Right lobe of liver (tissue), 6 donors: Measurements from ENCODE around the gene PCBD1. TPM values are rescaled to one million over a fixed set of nuclear protein-coding genes. Genes with fewer than 3 reads are reported as not detected.

Source experiments
- ATAC-seq, 4 donors: fragments of 200-7000 bp; cut with Tn5 transposase; one replicate each; pipeline ENCODE4 v1.9.1; 2020; ENCODE audit warnings: mild to moderate bottlenecking in 4 of 4, moderate library complexity in 4 of 4
- DNase-seq, 3 donors: peaks; one replicate each; pipeline ENCODE4 v3.0.0-alpha.2; 2020
- H3K27ac ChIP-seq, 3 donors: fragments of 200-600 bp; one replicate each; pipeline ENCODE4 v1.8.0; 2022
- H3K27me3 ChIP-seq, 2 donors: fragments of 200-600 bp; one replicate each; pipeline ENCODE4 v1.8.0; 2022
- H3K36me3 ChIP-seq, 4 donors: fragments of 200-600 bp; sonication (generic) in 1 of 4; one replicate each; pipeline versions ENCODE4 v1.5.1 to v1.8.0; 2017 to 2022; ENCODE audit warnings: control low read depth in 1 of 4
- H3K4me1 ChIP-seq, 4 donors: fragments of 200-600 bp; sonication (generic) in 1 of 4; one replicate each; pipeline versions ENCODE4 v1.5.1 to v1.8.0; 2017 to 2022; ENCODE audit warnings: control low read depth in 1 of 4
- H3K4me3 ChIP-seq, 3 donors: fragments of 200-600 bp; one replicate each; pipeline ENCODE4 v1.8.0; 2022
- H3K9me3 ChIP-seq, 4 donors: fragments of 200-600 bp; sonication (generic) in 1 of 4; one replicate each; pipeline versions ENCODE4 v1.5.1 to v1.8.0; 2017 to 2022; ENCODE audit warnings: control low read depth in 1 of 4
- CTCF ChIP-seq, 4 donors: fragments of 200-600 bp in 3 of 4; fragments of 450-650 bp in 1 of 4; IDR thresholded peaks; one replicate each; pipeline versions ENCODE4 v1.5.1 to v1.8.0; 2016 to 2022; ENCODE audit warnings: antibody characterized with exemption in 4 of 4, mild to moderate bottlenecking in 2 of 4
- POLR2A ChIP-seq: fragments of 450-650 bp; IDR thresholded peaks from one replicate; pipeline ENCODE4 v1.6.1; 2017; ENCODE audit warnings: antibody characterized with exemption, mild to moderate bottlenecking
- WGBS: methylation state at CpG from one replicate; pipeline ENCODE4 v1.1.6; 2018; ENCODE audit warnings: low coverage, low lambda C conversion rate; ENCODE audit not compliant: insufficient coverage; ENCODE audit errors: missing lambda C conversion rate; 5-methylcytosine and 5-hydroxymethylcytosine counted together
- intact Hi-C, 2 donors: fragments of 100-400 bp; cut with DNase I; formaldehyde crosslinking; loops; one replicate each; pipeline versions ENCODE4 v1.11.2 to v1.14.1; 2022
- long read RNA-seq: library from polyadenylated mRNA; unstranded; transcript quantifications from one replicate; pipeline ENCODE4 v2.0.0, GENCODE V29; 2019
- total RNA-seq, 6 experiments: library from RNA; depleted of rRNA in 2 of 6; stranded (reverse); fragments of >200 nt in 2 of 6; fragmentation: NEBNext Ultra II Directional in 3 of 6; extraction: Animal tissue kit (Norgen Biotek cat#: 25700) in 3 of 6; gene quantifications; one replicate each; pipeline versions ENCODE4 v1.1.0 to v1.2.4, GENCODE V29; 2016 to 2023
- donor health status: DM: no; HTN: yes; CAD: no.
- donor health status: DM: no; HTN: no; CAD: no.
- donor health status: DM: no; HTN: no; CAD: no.
- donor health status: DM: no; HTN: yes; CAD: no.
- donor health status: DM: no; HTN: yes; CAD: no.

Gene PCBD1
- total RNA-seq, result 100 to 1,000 TPM; 165 to 375 (median 230) TPM
- long read RNA-seq, transcript PCBD1-201 (4 exons, 1,006 nt), result major isoform, 186 of 309 reads
- long read RNA-seq, transcript PCBD1-203 (3 exons, 389 nt), result minor isoform, 9 of 309 reads
- long read RNA-seq, partial matches to known transcripts, result 84 of 309 reads
- long read RNA-seq, other reads (novel, unspliced or antisense), result 27 of 309 reads

DNA sequence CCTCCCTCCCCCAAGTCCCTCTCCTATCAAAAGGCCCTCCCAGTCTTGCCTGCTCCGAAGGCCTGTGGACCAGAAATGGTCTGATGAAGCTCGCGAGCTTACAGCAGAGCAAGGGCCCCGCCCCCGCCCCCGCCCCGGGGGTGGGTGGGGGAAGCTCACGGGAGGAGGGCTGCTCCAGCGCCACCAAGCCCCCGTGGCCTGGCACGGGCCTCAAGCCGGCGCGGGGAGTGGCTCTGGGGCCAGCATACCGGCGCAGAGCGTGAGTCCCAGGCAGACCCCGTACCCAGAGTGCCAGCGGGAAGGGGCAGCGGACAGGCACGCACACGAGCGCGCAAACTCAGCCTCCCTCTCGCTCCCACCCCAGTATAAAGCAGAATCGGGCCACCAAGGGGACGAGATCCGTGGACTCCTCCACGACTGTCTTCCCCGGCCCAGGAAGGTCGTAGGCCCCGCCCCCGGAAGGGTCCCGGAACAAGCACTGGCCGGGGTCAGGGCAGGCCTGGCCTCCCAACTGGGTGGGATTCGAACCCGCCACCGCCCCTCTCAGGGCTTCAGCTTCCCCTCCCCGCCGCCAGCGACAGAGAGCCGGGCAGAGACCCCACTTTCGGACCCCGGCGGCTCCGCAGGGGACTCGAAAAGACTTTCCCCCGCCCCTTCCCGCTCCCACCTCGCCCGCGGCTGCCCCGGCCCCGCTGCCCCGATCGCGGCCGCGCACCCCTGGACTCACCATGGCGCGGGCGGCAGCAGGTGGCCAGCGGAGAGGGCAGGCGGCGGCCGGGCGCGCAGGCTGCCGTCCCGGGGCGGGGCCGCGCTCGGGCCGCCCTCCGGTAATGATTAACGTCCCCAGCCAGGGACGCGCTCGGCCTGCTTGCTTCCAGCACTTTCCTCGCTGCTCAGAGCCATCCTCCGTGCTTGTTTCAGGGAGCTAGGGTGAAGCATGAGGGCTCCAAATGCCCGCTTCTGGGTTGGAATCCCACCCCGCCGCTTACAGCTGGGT, at the start of gene PCBD1:
Gene PCBD1 (minus strand): TSS at position 762 of the 997 bp plus-strand sequence. CDS start 32 bp downstream, at position 730.
- H3K4me3 ChIP-seq, result peak within 1 kb of the TSS; percentile 84 to 92 (median 85)
- H3K27me3 ChIP-seq, result no peaks in the 10 kb centered on the region
- WGBS, result 3% methylated on average over 15 of the region's 85 CpGs
- H3K27ac ChIP-seq, result peak within 1 kb of the TSS; percentile 93 to 100 (median 95)
- no peaks in the 10 kb centered on the region for H3K9me3 ChIP-seq
- ATAC-seq (peak; percentile 76 to 86 (median 80)), DNase-seq (peak; percentile 90 to 94 (median 93))
- intact Hi-C loops, result no loop called here
- peaks cover 0 to 45% (median 10%) of the 10 kb centered on the region in 4 donors for H3K4me1 ChIP-seq
- TF ChIP-seq POLR2A (peak; percentile 89), CTCF (IDR thresholded peaks at IDR 0.05) (no peak)
- peaks cover 0 to 26% (median 13%) of the 10 kb centered on the region in 4 donors for H3K36me3 ChIP-seq

GRCh38 chr10:70937661-70938060, 49.3 kb upstream of the PCBD1 start:
- no peaks in the 10 kb centered on the region for H3K36me3 ChIP-seq
- no peak for TF ChIP-seq POLR2A
- TF ChIP-seq CTCF (IDR thresholded peaks at IDR 0.05), result no peak
- ATAC-seq (no peak), DNase-seq (no peak)
- H3K4me1 ChIP-seq, result no peaks in the 10 kb centered on the region
- H3K9me3 ChIP-seq, result no peaks in the 10 kb centered on the region
- no peak overlapping the region for H3K4me3 ChIP-seq
- H3K27me3 ChIP-seq, result no peaks in the 10 kb centered on the region
- no peak overlapping the region for H3K27ac ChIP-seq
- 46% methylated on average over 5 of the region's 7 CpGs for WGBS
- intact Hi-C loops, result loop anchor here in 1 of 2 donors (10.0 kb wide), 1 partner anchor 347 kb away; no protein-coding TSS in a partner anchor

- H3K9me3 ChIP-seq, result no peaks in the 10 kb centered on the region
- DNase-seq (no peak), ATAC-seq (no peak)
- H3K36me3 ChIP-seq, result no peaks in the 10 kb centered on the region
- TF ChIP-seq CTCF (IDR thresholded peaks at IDR 0.05) (no peak), POLR2A (no peak)
- no peaks in the 10 kb centered on the region for H3K27me3 ChIP-seq
- WGBS, result 80% methylated on average over 1 of the region's 6 CpGs
- intact Hi-C loops, result loop anchor here in 1 of 2 donors (10.0 kb wide), 1 partner anchor 349 kb away; no protein-coding TSS in a partner anchor
- H3K27ac ChIP-seq, result no peak overlapping the region
- H3K4me1 ChIP-seq, result no peaks in the 10 kb centered on the region
- no peak overlapping the region for H3K4me3 ChIP-seq
Measured at GRCh38 chr10:70936111-70936510, 47.7 kb upstream of the PCBD1 start.

DNA sequence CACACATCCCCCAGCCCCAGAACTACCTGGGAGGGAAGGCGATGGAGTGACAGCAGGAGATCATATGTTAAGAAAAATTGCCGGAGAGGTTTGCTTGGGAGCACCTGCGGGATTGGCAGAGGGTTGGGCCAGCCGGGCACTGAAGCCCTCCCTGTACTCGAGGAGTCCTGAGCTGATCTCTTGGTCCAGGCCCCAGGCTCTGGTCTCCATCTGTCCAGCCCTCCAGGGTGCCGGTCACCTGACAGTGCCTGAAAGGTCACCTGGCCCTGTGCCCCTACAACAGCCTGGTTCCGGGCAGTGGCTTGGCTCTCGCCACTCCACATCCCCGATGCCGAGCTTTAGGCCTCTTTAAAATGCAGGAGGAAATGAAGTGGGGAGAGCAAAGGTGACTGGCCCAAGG, 47.3 kb upstream of the PCBD1 start:
- no peaks in the 10 kb centered on the region for H3K36me3 ChIP-seq
- no peaks in the 10 kb centered on the region for H3K4me1 ChIP-seq
- ATAC-seq (no peak), DNase-seq (no peak)
- H3K27me3 ChIP-seq, result no peaks in the 10 kb centered on the region
- no peak overlapping the region for H3K4me3 ChIP-seq
- H3K27ac ChIP-seq, result no peak overlapping the region
- 68% methylated on average over 7 of the region's 10 CpGs for WGBS
- intact Hi-C loops, result loop anchor here in 1 of 2 donors (10.0 kb wide), 1 partner anchor 349 kb away; no protein-coding TSS in a partner anchor
- no peak for TF ChIP-seq CTCF (IDR thresholded peaks at IDR 0.05)
- TF ChIP-seq POLR2A, result no peak
- H3K9me3 ChIP-seq, result no peaks in the 10 kb centered on the region
